HG03103 (cell line): ENCODE data around the gene ORM1.
"Not testable (repeated sequence)": the region's sequence is repeated elsewhere in the genome, so short reads cannot be mapped to it uniquely, and the experiment has no call there.

ENCODE experiments used
- ATAC-seq: cut with Tn5 transposase; IDR thresholded peaks from one replicate; pipeline ENCODE4 v1.9.1; 2021; ENCODE audit warnings: low read depth; ENCODE audit not compliant: unreplicated experiment

ORM1 gene

DNA sequence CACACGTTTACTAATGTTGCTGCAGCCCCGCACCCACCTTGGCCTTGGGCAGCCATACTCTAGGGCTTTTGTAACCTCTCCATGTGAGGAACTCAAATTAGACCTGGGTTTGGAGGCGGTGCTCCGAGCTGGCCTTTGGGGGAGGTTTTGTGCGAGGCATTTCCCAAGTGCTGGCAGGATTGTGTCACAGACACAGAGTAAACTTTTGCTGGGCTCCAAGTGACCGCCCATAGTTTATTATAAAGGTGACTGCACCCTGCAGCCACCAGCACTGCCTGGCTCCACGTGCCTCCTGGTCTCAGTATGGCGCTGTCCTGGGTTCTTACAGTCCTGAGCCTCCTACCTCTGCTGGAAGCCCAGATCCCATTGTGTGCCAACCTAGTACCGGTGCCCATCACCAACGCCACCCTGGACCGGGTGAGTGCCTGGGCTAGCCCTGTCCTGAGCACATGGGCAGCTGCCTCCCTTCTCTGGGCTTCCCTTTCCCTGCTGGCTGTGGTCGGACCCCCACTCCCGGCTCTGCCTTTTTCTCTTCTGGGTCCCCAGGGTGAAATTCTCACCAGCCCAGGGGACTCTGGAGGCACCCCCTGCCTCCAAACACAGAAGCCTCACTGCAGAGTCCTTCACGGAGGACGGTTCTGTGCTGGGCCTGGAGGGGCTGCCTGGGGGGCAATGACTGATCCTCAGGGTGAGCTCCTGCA lies at the start of gene ORM1:
Gene ORM1 (plus strand): TSS at position 268 of the 701 bp plus-strand sequence. CDS start 36 bp downstream, at position 304.
- not testable (repeated sequence) for ATAC-seq

DNA sequence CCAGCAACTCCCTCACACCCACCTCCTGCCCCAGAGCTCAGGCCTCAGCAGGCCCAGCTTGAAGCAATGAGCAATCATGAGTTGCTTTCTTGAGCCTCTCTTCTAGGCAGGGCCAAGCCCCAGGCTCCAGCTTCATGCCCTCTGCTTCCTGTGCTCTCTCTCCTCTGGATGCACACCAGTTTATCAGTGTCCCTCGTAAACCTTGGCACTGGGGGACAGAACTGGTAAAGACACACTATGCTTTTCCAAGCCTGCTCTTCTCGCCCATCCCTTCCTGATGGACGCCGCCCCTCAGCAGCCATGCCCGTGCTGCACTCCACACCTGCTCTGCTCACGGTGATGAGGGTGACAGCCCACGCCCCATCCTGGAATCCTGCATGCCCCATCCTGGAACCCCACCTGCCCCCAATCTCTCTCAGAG lies 49.4 kb upstream of the ORM1 start:
- ATAC-seq: no peak

DNA sequence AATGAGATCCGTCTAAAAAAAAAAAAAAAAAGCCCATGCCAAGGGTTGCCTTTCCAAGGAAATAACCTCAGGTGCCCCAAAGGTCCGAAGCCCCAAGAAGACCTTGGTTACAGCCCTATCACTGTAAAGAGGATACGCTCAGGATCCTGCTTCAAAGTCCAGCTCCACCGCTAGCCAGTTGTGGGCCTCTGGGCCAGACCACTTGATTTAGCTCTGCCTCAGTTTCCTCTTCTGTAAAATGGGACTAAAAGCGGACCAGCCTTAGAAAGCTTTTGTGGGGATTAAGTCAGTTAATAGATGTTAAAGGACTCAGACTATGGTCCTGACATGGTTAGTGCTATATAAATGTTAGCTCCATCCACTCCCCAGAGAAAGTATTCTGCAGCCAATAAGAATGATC lies 48.7 kb upstream of the ORM1 start:
- ATAC-seq: no peak

DNA sequence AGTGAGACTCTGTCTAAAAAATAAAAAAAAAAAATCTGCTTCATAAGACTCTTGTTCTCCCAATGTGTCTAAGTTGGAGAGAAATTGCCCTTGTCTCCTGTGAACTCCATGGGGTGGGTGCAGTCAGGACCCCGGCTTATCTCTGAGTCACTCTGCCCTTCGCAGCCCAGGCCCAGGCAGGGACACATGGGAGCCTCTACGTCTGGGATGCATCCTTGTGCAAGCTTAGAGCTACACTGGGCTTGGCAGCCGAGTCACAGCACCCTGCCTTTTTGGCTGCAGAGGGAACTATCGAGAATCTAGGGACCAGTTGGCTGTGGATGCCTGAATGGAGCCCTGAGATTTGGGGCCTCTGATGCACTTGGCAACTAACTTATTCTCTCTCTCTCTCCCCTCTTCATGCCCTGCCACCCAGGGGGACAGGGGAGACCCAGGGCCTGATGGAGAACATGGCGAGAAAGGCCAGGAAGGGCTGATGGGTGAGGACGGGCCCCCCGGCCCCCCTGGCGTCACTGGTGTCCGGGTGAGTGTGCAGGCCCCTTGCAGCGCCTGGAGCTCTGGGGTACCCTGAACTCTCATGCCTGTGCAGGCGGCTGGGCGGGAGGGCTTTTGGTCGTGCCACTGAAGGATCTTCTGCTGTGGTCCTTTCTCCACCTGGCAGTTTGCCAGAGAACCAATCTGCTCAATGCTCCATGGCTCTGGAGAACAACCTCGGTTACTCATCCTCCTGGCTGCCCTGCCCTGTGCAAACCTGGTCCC lies 47.5 kb upstream of the ORM1 start:
- ATAC-seq: no peak

DNA sequence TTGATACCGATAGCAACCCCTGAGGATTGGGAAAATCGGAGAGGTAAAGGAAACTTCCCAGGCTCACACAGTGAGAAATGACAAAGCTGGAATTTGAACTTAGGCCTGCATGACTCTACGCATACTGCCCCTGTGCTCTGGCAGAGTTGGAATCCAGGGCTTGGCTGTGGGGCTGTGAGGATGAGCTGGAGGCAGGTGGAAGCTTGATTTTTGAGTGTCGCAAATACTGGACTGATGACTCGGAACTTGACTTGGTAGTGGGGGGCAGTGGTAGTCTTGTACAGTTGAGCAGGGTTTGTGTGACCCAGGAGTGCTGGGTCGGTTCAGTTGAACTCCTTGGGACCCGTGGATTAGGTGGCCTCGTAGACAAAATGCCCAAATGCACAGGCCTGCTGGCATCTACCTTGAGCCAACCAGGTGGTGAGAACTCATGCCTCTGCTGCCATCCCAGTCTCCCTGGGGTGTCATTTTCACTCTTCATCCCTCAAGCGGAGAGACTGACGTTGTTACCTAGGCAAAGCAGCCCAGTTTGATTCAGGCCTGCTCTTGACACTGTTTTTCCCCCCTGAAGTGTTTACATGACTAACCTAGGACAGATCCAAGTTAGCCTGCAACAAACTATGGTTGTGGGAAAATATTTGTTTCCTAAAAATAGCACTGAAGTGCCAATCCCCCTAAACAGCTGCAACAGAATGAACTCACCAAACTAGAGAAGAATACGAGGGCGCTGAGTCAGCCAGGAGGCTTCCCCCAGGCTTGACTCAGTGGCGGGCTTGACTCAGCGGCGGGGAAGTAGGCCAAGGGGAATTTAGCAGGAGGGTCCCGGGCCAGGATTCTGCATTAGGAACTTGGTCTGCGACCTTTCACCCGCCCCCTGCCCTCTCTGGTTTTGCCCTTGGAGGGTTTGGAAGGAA lies 45.7 kb upstream of the ORM1 start:
- no peak for ATAC-seq

DNA sequence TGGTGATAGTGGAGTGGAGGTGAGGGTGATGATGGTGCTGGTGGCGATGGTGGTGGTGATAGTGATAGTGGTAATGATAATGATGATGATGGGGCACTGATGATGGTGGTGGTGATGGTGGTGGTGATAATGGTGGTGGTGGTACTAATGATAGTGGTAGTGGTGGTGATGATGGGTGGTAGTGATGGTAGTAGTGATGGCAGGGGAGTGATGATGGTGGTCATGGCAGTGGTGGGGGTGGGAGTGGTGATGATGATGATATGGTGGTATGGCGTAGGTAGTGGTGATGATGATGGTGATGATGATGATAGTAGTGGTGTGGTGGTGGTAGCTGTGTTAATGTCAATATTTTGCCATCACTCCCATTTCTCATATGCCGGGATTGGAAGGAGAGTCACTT lies 44.5 kb upstream of the ORM1 start:
- no peak for ATAC-seq

DNA sequence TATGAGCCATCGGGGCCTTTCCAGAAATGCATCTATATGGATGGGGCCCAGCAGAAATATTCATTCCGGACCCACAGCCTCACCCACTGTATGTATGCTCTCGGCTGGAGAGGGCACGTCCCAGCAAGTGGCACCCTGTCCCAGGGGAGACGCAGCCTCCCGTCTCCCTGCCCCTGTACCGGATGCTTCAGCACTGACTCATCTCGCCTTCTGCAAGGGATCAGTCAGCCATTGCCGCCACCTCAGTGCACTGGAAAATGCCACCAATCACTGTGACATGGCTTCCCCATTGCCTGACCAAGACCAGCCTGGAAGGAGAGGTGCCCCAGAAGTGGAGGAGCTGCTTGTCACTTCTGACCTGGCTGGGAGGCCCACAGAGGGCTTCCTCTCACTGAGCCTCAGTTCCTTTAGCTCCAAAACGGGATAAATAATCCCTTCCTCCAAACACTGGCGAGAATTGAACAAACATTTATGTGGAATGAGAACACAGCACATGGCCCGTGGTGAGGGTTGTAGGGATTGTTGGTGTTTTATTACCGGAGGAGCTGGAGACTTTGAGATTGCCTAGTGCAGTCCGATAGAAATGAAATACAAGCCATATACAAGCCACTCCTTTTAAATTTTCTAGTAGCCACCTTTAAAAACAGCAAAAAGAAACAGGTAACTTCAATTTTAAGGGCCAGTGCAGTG lies 43.9 kb upstream of the ORM1 start:
- ATAC-seq: no peak

DNA sequence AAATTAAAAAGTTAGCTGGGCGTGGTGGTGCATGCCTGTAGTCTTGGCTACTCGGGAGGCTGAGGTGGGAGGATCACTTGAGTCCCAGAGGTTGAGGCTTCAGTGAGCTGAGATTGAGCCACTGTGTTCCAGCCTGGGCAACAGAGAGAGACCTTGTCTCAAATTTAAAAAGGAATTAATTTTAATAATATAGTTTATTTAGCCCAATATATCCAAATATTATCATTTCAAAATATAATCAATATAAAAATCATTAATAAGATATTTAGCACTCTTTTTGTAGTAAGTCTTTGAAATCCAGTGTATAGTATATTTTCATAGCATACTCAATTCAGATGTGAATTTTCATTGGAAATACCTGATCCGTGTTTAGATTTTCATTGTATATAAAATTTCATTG lies 43.2 kb upstream of the ORM1 start:
- ATAC-seq: no peak

DNA sequence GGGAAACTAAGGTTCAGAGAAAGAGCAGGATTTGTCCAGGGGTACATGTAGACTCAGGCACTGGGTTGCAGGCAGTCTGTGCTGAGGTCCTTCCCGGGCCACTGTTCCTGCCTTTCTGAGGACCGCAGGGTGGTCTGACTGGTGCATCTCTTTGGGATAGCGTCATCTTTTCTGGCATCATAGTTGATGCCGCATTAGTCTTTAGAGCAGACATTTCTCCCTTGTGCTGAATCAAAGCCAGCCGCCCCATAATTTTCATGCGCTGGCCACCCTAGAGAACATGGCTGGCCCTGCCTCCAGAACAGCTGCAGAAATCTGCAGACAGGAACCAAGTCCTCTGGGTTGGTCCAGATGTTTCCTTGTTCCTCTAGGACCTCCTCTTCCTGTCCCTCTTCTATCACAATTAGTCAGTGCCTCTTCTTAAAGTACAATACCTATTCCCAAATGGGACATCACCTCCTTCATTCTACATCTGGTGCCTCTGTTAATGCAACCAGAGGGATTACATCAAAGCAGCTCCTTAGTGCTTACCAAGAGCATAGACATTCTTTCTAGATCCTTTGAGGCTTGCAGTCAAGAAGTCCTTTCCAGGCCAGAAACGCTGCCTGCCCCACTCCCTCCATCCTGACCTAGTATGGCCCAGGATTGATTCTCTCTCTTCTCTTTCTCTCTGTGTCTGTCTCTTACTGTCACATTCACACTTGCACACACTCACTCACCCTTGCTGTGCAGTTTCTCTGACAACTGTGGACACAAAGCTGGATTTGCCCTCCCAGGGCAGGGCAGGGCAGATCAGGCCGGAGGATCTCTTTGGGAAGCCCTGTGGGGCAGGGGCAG lies 42.0 kb upstream of the ORM1 start:
- no peak for ATAC-seq

DNA sequence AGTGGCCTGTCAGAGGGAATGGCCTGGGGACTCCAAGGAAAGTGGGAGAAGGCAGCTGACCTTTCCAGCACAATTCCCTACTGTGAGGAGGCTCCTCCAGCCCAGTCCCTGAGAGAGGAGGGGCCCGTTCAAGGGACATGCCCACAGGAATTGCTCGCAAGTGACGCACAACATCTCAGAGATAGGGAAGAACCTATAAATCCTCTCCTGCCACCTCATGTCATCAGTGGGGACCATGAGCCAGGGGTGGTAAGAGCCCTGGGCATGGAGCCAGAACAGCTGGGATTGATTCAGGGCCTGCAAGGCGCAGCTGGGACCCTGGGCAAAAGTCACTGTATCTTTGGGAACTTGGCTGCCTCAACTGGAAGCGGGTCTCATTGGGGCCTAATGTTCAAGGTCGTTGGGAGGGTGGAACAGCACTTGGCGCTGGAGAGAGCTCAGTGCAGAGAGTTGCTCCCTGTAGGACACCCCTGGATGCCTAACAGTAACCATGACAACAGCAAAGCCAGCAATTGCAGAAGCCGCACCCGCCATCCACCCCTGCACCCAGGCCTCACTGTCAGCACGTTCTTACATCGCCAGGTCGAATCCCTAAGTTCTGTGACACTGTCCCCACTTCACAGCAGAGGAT lies 41.3 kb upstream of the ORM1 start:
- no peak for ATAC-seq

DNA sequence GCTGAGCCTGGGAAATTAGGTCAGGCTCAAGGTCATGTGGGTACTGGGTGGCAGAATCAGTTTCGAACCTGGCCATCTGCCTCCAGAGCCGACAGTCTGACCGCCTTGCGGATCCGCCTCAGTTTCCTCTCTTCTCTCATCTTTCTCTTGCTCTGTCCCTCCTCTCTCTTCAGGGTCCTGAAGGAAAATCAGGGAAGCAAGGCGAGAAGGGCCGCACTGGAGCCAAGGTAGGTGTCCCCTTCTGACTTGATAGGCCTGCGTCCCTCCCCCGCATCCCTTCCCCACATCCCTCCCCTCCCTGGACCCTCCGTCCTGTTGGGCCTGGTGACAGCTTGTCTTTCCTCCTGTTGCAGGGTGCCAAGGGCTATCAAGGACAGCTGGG lies 40.8 kb upstream of the ORM1 start:
- no peak for ATAC-seq

DNA sequence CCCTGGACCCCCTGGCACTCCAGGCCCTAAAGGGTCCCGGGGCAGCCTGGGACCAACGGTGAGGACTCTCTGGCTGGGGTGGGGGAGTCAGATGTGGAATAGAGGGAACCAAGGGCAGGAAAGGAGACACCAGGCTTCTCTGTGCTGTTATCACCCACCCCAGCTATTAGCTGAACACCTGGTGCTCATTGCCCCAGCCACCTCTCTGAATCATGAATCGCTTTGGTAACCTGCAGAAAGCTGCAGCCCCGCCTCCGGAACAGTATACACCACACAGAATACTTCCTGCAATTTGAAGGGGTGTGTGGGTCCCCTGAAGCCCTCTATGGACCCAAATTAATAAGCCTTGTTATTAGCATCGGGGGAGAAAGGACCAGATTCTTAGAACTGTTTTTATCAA lies 40.4 kb upstream of the ORM1 start:
- no peak for ATAC-seq

DNA sequence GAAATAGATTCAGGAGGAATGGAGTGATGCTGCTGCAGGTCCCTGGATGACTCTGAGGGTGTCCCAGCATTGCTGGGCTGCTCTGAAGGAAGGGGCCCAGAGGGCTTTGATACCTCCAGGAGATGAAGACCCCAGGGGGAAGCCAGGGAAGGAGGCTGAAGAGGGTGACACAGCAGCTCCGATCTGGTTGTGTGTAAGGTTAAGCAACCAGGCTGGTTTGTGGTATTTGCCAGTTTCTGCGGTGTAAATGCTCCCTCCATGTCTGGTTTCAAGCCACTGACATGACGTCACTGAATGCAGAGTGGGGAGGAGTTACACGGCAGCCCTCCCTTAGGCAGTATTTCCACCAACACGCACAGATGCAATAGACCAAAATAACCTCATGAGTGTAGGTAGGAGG lies 40.0 kb upstream of the ORM1 start:
- no peak for ATAC-seq

DNA sequence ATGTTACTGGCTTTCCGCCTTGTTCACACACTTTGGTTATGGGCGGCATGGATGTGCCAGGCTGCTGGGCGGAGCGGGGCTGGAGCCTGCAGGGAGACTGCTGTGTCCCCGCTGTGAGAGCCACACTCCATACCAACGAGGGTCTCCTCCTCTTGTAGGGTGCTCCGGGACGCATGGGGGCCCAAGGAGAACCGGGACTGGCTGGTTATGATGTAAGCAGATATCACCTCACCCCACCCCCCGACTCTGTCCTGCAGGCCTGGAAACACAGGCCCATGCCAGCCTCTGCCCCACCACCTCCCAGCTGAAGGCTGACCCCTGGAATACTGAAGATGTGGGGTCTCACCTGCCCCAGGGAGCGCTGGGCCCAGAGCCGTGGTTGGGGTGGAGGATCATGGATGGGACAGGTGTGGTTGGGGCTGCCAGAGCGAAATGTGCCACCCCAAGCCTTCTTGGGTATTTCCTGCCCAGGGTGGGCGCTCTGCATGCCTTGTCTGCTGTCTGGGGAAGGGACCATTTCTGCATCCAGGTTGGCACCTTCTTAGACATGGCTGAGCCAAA lies 39.3 kb upstream of the ORM1 start:
- no peak for ATAC-seq

DNA sequence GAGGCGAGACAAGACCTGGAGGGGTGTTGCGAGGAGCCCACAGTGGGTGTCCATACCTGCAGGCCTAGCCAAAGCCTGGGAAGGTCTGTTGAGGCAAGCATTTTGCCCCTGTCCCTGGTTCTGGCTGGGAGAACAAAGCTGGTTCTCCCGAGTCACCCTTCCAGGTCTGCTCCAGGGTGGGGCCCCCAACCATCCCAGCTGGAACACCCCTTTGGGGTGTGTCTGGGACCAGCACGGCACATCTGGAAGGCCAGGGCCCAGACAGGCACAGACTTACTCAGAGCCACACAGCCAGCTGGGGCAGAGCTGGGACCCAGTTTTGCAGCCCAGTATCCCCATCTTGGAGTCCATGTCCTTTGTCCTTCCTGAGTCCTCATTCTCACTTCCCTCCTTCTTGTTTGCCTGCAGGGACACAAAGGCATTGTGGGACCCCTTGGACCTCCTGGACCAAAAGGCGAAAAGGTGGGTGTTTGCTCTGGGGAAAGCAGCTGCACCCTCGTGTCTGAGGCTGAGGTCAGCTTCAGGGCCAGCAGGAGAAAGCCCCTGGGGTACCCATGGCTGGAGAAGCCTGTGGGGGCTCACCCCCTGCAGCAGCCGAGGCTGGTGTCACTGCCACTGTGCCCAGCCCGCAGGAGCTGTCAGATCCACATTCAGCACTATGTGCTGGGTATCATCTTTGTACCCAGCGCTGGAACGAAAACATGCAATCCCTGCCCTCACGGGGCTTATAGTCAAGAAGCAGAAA lies 38.4 kb upstream of the ORM1 start:
- no peak for ATAC-seq

DNA sequence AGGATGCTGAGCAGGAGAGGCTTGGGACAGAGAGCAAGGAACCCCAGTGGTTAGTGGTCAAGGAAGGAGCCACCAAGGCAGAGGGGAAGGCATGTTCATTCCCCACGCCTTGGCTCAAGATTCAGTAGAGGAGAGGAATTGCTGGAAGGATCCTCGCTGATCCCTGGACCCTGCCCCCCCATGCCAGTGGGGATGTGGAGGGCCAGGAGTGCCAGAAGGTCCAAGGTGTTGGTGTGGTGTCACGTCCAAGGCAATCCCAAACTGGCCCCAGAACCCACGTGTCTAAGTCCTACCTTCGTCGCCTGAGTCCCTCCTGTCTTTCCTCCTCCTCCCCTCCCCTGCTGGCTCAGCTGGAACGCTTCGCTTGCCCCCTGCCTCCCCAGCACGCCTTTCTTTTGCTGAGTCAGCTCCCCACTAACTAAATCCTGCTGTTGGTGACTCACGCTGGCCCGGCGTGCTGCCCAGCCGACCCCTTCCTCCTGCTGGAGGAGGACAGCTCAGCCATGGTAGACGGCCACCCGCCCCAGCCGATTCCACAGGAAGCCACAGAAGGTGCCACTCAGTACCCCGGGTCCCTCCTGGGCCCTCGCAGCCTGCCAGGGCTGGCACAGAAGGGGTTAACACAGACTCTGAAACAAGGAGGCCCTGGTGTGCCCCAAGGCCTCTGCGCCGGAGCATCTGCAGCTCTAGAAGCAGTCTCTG lies 37.6 kb upstream of the ORM1 start:
- ATAC-seq: no peak

DNA sequence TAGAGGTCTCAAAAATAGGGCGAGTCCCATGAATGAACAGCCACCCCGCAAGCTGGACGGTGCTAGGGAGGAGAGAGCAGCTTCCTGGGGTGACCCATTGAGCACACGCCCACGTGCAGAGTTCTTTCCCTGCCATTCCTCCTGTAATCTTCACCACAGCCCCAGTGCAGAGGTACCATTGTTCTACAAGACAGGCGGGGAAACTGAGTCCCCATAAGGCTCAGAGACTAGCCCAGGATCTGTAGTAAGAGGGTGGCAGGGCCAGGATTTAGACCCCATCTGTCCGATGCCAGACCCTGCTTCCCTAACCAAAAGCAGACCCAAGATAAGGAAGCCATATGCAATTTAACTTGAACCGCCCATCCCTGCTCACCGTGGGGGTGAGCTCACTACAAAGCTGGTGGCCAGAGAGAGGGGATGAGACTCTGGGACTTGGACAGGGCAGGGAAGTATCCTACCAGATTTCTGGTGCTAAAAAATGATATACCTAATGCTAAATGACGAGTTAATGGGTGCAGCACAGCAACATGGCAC lies 36.7 kb upstream of the ORM1 start:
- ATAC-seq: no peak
